ENCODE results near the gene STEAP1B.

The STEAP1B gene

DNA sequence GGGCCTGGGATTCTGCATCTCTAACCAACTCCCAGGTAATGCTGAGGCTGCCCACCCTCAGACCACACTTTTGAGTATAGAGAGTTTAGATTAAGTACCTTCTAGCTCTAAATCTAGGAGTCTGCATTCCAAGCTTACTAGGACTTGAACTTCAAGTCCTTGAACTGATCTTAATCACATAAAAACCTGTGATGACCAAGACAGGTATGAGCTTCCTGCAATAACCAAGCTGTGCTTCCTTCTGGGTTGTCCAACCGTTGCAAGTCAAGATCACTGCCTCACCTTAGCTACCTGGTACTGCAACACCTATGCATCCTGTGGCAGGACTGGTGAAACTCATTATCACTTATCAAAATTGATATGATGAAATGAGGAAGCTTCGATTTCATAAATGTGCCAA lies 110.1 kb downstream of the STEAP1B start:
- TF ChIP-seq, protein P1, sequence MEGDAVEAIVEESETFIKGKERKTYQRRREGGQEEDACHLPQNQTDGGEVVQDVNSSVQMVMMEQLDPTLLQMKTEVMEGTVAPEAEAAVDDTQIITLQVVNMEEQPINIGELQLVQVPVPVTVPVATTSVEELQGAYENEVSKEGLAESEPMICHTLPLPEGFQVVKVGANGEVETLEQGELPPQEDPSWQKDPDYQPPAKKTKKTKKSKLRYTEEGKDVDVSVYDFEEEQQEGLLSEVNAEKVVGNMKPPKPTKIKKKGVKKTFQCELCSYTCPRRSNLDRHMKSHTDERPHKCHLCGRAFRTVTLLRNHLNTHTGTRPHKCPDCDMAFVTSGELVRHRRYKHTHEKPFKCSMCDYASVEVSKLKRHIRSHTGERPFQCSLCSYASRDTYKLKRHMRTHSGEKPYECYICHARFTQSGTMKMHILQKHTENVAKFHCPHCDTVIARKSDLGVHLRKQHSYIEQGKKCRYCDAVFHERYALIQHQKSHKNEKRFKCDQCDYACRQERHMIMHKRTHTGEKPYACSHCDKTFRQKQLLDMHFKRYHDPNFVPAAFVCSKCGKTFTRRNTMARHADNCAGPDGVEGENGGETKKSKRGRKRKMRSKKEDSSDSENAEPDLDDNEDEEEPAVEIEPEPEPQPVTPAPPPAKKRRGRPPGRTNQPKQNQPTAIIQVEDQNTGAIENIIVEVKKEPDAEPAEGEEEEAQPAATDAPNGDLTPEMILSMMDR (conservative IDR thresholded peaks at IDR 0.05), result no peak
- H3K27ac ChIP-seq, result no peak overlapping the region

DNA sequence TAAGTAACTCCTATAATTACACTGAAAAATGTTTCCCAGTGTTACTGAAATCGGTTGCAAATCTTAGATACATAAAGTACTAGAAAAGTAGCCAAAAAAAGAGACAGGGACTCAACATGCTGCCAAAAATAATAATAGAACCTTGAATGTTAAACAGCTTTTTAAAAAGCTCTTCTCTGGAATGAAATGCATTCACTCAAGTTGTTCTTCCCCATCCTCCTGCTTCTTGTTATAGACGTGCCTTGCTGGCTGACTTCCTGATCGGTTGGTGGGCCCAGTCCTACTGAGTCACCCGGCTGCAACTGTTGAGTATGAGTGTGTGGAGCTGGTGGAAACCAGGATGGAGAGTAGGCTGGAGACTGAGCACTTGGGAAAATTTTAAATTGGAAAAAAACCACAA lies 112.4 kb downstream of the STEAP1B start:
- TF ChIP-seq, protein P1 (conservative IDR thresholded peaks at IDR 0.05), result no peak

DNA sequence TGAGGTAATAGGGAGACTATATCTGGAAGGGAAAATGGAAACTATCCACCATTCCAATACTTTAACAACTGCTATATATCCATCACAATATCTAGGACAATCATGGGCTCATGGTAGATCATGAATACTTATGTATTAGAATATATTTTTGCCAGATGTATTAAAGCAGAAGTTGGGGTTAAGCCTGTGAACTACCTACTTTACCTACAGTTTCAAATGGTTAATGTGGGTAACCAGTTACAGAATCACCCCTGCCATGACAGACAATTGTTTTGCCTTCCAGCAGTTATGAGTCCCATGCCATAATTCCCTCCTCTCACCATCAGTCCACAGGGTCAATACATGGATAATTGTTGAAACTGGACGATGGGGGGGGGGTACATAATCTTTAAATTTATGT lies 113.1 kb downstream of the STEAP1B start:
- TF ChIP-seq, protein P1 (conservative IDR thresholded peaks at IDR 0.05), result no peak
- H3K27ac ChIP-seq, result no peak overlapping the region

More for the DNA sequence above, 112.4 kb downstream of the STEAP1B start:
- H3K27ac ChIP-seq, result no peak overlapping the region

- TF ChIP-seq, protein P1 (conservative IDR thresholded peaks at IDR 0.05), result no peak
- no peak overlapping the region for H3K27ac ChIP-seq
Measured at GRCh38 chr7:22386206-22386858, 113.7 kb downstream of the STEAP1B start.

DNA sequence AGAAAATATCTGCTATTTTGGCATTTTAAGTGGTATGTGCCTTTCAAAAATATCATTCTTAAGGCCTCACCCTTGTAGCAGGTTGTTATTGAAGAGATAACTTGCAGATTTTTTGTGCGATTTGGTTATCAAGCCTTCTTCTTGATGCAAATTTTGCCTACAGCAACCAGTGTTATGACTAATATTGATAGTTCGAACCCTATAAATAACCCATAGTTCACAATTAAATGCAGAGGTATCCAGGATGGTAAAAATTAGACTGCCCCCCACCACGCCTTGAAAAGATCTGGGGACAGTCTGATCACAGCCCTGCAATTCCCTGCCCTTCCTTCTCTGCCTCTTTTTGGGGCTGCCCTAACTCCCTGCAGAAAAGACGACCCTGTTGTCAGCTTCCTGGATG lies 114.7 kb downstream of the STEAP1B start:
- TF ChIP-seq, protein P1 (conservative IDR thresholded peaks at IDR 0.05), result no peak
- no peak overlapping the region for H3K27ac ChIP-seq

- TF ChIP-seq, protein P1 (conservative IDR thresholded peaks at IDR 0.05), result no peak
Measured at GRCh38 chr7:22380333-22380732, 119.7 kb downstream of the STEAP1B start.

DNA sequence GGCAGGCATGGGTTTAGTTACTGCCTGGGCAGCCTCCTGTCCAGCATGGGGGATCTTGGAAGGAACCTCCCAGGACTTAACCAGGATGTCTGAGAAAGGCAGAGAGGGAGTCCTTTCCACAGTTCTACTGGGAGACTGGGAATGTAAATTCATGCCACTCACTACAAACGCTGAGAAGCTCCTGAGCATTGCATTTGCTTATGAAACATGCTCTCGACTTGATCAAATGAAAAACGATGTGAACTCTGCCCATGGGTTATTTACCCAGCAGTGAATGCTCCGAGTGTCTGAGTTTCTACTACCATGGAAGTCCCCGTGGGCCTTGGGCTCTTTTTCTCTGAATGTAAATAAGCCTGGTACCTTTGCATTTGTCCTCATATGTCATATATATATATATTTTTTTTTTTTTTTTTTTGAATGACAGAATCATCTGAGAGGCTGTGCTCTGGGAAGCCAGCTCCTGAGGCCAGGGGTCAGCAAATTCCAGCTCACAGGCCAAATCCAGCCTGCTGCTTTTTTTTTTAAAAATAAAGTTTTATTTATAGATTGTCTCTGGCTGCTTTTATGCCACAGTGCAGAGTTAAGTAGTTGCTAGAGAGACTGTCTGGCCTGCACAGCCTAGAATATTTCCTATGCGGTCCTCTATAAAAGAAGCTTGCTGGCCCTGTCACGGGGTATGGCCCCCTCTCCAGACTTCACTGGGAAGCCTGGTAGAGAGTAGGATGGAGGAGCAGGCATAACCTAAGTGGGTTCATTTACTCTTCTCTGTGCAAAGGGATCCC lies 121.6 kb downstream of the STEAP1B start:
- TF ChIP-seq, protein P1 (conservative IDR thresholded peaks at IDR 0.05), result no peak
- 0 out of 2 replicates have a peak overlapping the region, but pooled peaks have one; percentile 18 for H3K27ac ChIP-seq

More at GRCh38 chr7:22380333-22380732, 119.7 kb downstream of the STEAP1B start:
- H3K27ac ChIP-seq, result no peak overlapping the region
